GM12878 (cell line): ENCODE data around the gene FAM221B.

Source experiments
- CHD2 ChIP-seq: IDR thresholded peaks from 2 replicates; pipeline ENCODE4 v1.6.1; 2011; ENCODE audit warnings: low read depth, low read length, improper control_type of control experiment, borderline replicate concordance
- CTCF ChIP-seq, 3 experiments: IDR thresholded peaks in 2 of 3; conservative IDR thresholded peaks in 1 of 3; 2 replicates each; pipeline ENCODE4 v1.5.1; 2011; ENCODE audit warnings: low read depth in 3 of 3, low read length in 3 of 3, mild to moderate bottlenecking in 3 of 3, control low read depth in 2 of 3, moderate library complexity in 2 of 3, inconsistent platforms in 1 of 3, mixed read lengths in 1 of 3; ENCODE audit not compliant: control insufficient read depth in 2 of 3, insufficient read depth in 1 of 3; ENCODE audit errors: extremely low read depth in 1 of 3
- NRF1 ChIP-seq: conservative IDR thresholded peaks from 2 replicates; pipeline ENCODE4 v1.6.1; 2011; ENCODE audit warnings: mild to moderate bottlenecking, low read depth, low read length, improper control_type of control experiment
- POLR2A ChIP-seq: IDR thresholded peaks from 2 replicates; pipeline ENCODE4 v1.6.1; 2011; ENCODE audit warnings: low read depth, mild to moderate bottlenecking, low read length
- SREBF2 ChIP-seq: IDR thresholded peaks from 2 replicates; pipeline ENCODE4 v1.6.1; 2012; ENCODE audit warnings: mild to moderate bottlenecking, low read length
- TF ChIP-seq, protein P1 (sequence below): fragments of 450-650 bp; IDR thresholded peaks from 2 replicates; pipeline ENCODE4 v1.6.1; 2014; ENCODE audit warnings: mild to moderate bottlenecking

- TF ChIP-seq CHD2 (no peak), CTCF (IDR thresholded peaks at IDR 0.05 in 2 of 3, conservative IDR thresholded peaks at IDR 0.05 in 1 of 3; ENCODE audit: control insufficient read depth in 2 of 3, extremely low read depth in 1 of 3, insufficient read depth in 1 of 3, low read depth in 3 of 3, low read length in 3 of 3) (no peak), POLR2A (no peak), NRF1 (no peak), SREBF2 (no peak)
- TF ChIP-seq, protein P1, sequence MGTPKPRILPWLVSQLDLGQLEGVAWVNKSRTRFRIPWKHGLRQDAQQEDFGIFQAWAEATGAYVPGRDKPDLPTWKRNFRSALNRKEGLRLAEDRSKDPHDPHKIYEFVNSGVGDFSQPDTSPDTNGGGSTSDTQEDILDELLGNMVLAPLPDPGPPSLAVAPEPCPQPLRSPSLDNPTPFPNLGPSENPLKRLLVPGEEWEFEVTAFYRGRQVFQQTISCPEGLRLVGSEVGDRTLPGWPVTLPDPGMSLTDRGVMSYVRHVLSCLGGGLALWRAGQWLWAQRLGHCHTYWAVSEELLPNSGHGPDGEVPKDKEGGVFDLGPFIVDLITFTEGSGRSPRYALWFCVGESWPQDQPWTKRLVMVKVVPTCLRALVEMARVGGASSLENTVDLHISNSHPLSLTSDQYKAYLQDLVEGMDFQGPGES: no peak
Measured at GRCh38 chr9:35811381-35812024, 17.0 kb downstream of the FAM221B start.
